Sigmoid colon (tissue), 7 donors: ENCODE data around the gene MCC. TPM values are rescaled to one million over a fixed set of nuclear protein-coding genes. Genes with fewer than 3 reads are reported as not detected.

ENCODE experiments used
- DNase-seq: peaks from one replicate; pipeline ENCODE4 v3.0.0-alpha.2; 2019
- H3K27ac ChIP-seq, 4 donors: fragments of 200-600 bp; sonication (generic); one replicate each; pipeline ENCODE4 v1.5.1; 2016 to 2019; ENCODE audit warnings: mild to moderate bottlenecking in 1 of 4
- H3K27me3 ChIP-seq, 3 donors: fragments of 200-600 bp; sonication (generic); one replicate each; pipeline ENCODE4 v1.5.1; 2019; ENCODE audit warnings: mild to moderate bottlenecking in 1 of 3
- H3K36me3 ChIP-seq, 4 donors: fragments of 200-600 bp; sonication (generic); one replicate each; pipeline ENCODE4 v1.5.1; 2016 to 2019
- H3K4me1 ChIP-seq, 4 donors: fragments of 200-600 bp; sonication (generic); one replicate each; pipeline ENCODE4 v1.5.1; 2017 to 2019
- H3K4me3 ChIP-seq, 4 donors: fragments of 200-600 bp; sonication (generic); one replicate each; pipeline ENCODE4 v1.5.1; 2017 to 2019; ENCODE audit warnings: mild to moderate bottlenecking in 2 of 4, moderate library complexity in 1 of 4
- H3K9me3 ChIP-seq, 4 donors: fragments of 200-600 bp in 3 of 4; sonication (generic) in 3 of 4; one replicate each; pipeline versions ENCODE4 v1.5.1 to v1.6.1; 2013 to 2019
- CTCF ChIP-seq, 4 experiments: fragments of 450-650 bp in 3 of 4; fragments of 200-600 bp in 1 of 4; IDR thresholded peaks; one replicate each; pipeline ENCODE4 v1.5.1; 2016 to 2019; ENCODE audit warnings: antibody characterized with exemption in 4 of 4, mild to moderate bottlenecking in 3 of 4, moderate library complexity in 2 of 4
- EP300 ChIP-seq, 4 donors: sonication (generic); formaldehyde crosslinking; IDR thresholded peaks; one replicate each; pipeline ENCODE4 v1.6.1; 2017; ENCODE audit warnings: antibody characterized with exemption in 4 of 4
- POLR2A ChIP-seq, 2 donors: fragments of 450-650 bp; IDR thresholded peaks; one replicate each; pipeline ENCODE4 v1.6.1; 2016; ENCODE audit warnings: antibody characterized with exemption in 2 of 2, mild to moderate bottlenecking in 2 of 2, moderate library complexity in 2 of 2
- POLR2AphosphoS5 ChIP-seq, 4 donors: sonication (generic); formaldehyde crosslinking; IDR thresholded peaks; one replicate each; pipeline ENCODE4 v1.6.1; 2017; ENCODE audit warnings: antibody characterized with exemption in 4 of 4
- WGBS, 2 donors: extraction: QIAGEN DNeasy Blood & Tissue Kit; methylation state at CpG; one replicate each; pipeline ENCODE4 v1.1.7; 2013; 5-methylcytosine and 5-hydroxymethylcytosine counted together
- intact Hi-C: fragments of 100-400 bp; cut with DNase I; formaldehyde crosslinking; loops from one replicate; pipeline ENCODE4 v1.15.1; 2023
- polyA plus RNA-seq, 3 donors: library from polyadenylated mRNA; stranded (reverse); fragments of 200-250 nt; gene quantifications; one replicate each; pipeline ENCODE4 v1.2.3, GENCODE V29; 2013
- total RNA-seq, 4 donors: library from RNA; depleted of rRNA; stranded (reverse); fragments of >200 nt; gene quantifications; one replicate each; pipeline ENCODE4 v1.1.0, GENCODE V29; 2016
- donor health status: healthy with polysubstance abuse.
- donor health status: Bipolar disorder and iron deficiency.
- donor health status: healthy.

The MCC gene
- total and polyA plus RNA-seq, 7 donors = 0.69 to 14.0 (median 9.1) TPM

- WGBS, 2 donors = 89 to 96% methylated on average over 7 of the region's 7 CpGs
- no peak for TF ChIP-seq EP300 (IDR thresholded peaks at IDR 0.05)
- no peak for TF ChIP-seq POLR2A (IDR thresholded peaks at IDR 0.05)
- TF ChIP-seq POLR2AphosphoS5 (IDR thresholded peaks at IDR 0.05) = no peak
- TF ChIP-seq CTCF (IDR thresholded peaks at IDR 0.05) = no peak
- Histone ChIP-seq H3K27me3 (no peaks in the 10 kb centered on the region), H3K36me3 (no peaks in the 10 kb centered on the region), H3K27ac (no peak overlapping the region), H3K9me3 (no peaks in the 10 kb centered on the region), H3K4me1 (peaks cover 0 to 7% (median under 1%) of the 10 kb centered on the region in 4 donors), H3K4me3 (no peak overlapping the region)
- intact Hi-C loops = no loop called here
- DNase-seq = no peak
These were observed 373.7 kb downstream of the MCC start for GRCh38 chr5:113114559-113114958.

GRCh38 chr5:113112435-113112834 is 375.8 kb downstream of the MCC start:
- 72 to 85% methylated on average over 3 of the region's 3 CpGs for WGBS, 2 donors
- Histone ChIP-seq H3K27me3 (no peaks in the 10 kb centered on the region), H3K4me3 (no peak overlapping the region), H3K4me1 (no peaks in the 10 kb centered on the region), H3K27ac (no peak overlapping the region), H3K9me3 (no peaks in the 10 kb centered on the region), H3K36me3 (no peaks in the 10 kb centered on the region)
- TF ChIP-seq EP300 (IDR thresholded peaks at IDR 0.05) (no peak), CTCF (IDR thresholded peaks at IDR 0.05) (no peak), POLR2AphosphoS5 (IDR thresholded peaks at IDR 0.05) (no peak)
- DNase-seq = no peak
- intact Hi-C loops = no loop called here

- no peaks in the 10 kb centered on the region for H3K36me3 ChIP-seq
- DNase-seq = no peak
- H3K27ac ChIP-seq = no peak overlapping the region
- H3K4me3 ChIP-seq = no peak overlapping the region
- no peak for TF ChIP-seq EP300 (IDR thresholded peaks at IDR 0.05)
- TF ChIP-seq CTCF (IDR thresholded peaks at IDR 0.05) = no peak
- TF ChIP-seq POLR2A (IDR thresholded peaks at IDR 0.05) = no peak
- no peaks in the 10 kb centered on the region for H3K4me1 ChIP-seq
- intact Hi-C loops = no loop called here
- 85 to 94% methylated on average over 6 of the region's 6 CpGs for WGBS, 2 donors
- no peaks in the 10 kb centered on the region for H3K9me3 ChIP-seq
- no peaks in the 10 kb centered on the region for H3K27me3 ChIP-seq
These were observed 378.1 kb downstream of the MCC start for GRCh38 chr5:113110117-113110516.

GRCh38 chr5:113109344-113109743 is 378.9 kb downstream of the MCC start:
- Histone ChIP-seq H3K4me1 (no peaks in the 10 kb centered on the region), H3K27ac (no peak overlapping the region), H3K9me3 (no peaks in the 10 kb centered on the region), H3K36me3 (no peaks in the 10 kb centered on the region), H3K4me3 (no peak overlapping the region), H3K27me3 (no peaks in the 10 kb centered on the region)
- no peak for TF ChIP-seq CTCF (IDR thresholded peaks at IDR 0.05)
- TF ChIP-seq EP300 (IDR thresholded peaks at IDR 0.05) = no peak
- TF ChIP-seq POLR2AphosphoS5 (IDR thresholded peaks at IDR 0.05) = no peak
- no peak for TF ChIP-seq POLR2A (IDR thresholded peaks at IDR 0.05)
- intact Hi-C loops = no loop called here
- WGBS, 2 donors = 89 to 94% methylated on average over 5 of the region's 5 CpGs
- no peak for DNase-seq

- Histone ChIP-seq H3K4me1 (no peaks in the 10 kb centered on the region), H3K4me3 (no peak overlapping the region), H3K27ac (no peak overlapping the region), H3K27me3 (no peaks in the 10 kb centered on the region), H3K9me3 (no peaks in the 10 kb centered on the region), H3K36me3 (no peaks in the 10 kb centered on the region)
- intact Hi-C loops = no loop called here
- 94 to 95% methylated on average over 5 of the region's 5 CpGs for WGBS, 2 donors
- TF ChIP-seq CTCF (IDR thresholded peaks at IDR 0.05) (no peak), POLR2AphosphoS5 (IDR thresholded peaks at IDR 0.05) (no peak), POLR2A (IDR thresholded peaks at IDR 0.05) (no peak), EP300 (IDR thresholded peaks at IDR 0.05) (no peak)
- no peak for DNase-seq
These were observed 379.8 kb downstream of the MCC start for GRCh38 chr5:113108485-113108884.
